GM19372 (cell line): ENCODE results near the gene GADD45A.
A peak's percentile ranks its signal among the peaks of the same experiment; 100 is the strongest.
"Not testable (repeated sequence)": the region's sequence is repeated elsewhere in the genome, so short reads cannot be mapped to it uniquely, and the experiment has no call there.

Source experiments
- ATAC-seq: cut with Tn5 transposase; IDR thresholded peaks from one replicate; pipeline ENCODE4 v1.9.1; 2021; ENCODE audit warnings: mild to moderate bottlenecking, low read depth, moderate library complexity; ENCODE audit not compliant: unreplicated experiment

GADD45A gene

GRCh38 chr1:67685067-67685557 is at the start of gene GADD45A:
GADD45A (plus strand) TSS chr1:67685201; CDS start chr1:67685495, 294 bp downstream.
- peak; percentile 84 for ATAC-seq

GRCh38 chr1:67636146-67636545 is 48.9 kb upstream of the GADD45A start:
- ATAC-seq, result no peak

- no peak for ATAC-seq
Observed at GRCh38 chr1:67639361-67639760, 45.6 kb upstream of the GADD45A start.

- ATAC-seq, result no peak
Observed at GRCh38 chr1:67642629-67643028, 42.4 kb upstream of the GADD45A start.

GRCh38 chr1:67644566-67644965 is 40.4 kb upstream of the GADD45A start:
- ATAC-seq, result no peak

- no peak for ATAC-seq
Observed at GRCh38 chr1:67645495-67646144, 39.4 kb upstream of the GADD45A start.

- ATAC-seq, result no peak
Observed at GRCh38 chr1:67646145-67647035, 38.6 kb upstream of the GADD45A start.

GRCh38 chr1:67647036-67647798 is 37.8 kb upstream of the GADD45A start:
- ATAC-seq, result no peak

- no peak for ATAC-seq
Observed at GRCh38 chr1:67647814-67648358, 37.1 kb upstream of the GADD45A start.

- ATAC-seq, result no peak
Observed at GRCh38 chr1:67648582-67649326, 36.2 kb upstream of the GADD45A start.

GRCh38 chr1:67650061-67650460 is 34.9 kb upstream of the GADD45A start:
- no peak for ATAC-seq

GRCh38 chr1:67651031-67651430 is 34.0 kb upstream of the GADD45A start:
- no peak for ATAC-seq

GRCh38 chr1:67652800-67653199 is 32.2 kb upstream of the GADD45A start:
- no peak for ATAC-seq

GRCh38 chr1:67653304-67653703 is 31.7 kb upstream of the GADD45A start:
- no peak for ATAC-seq

- ATAC-seq, result no peak
Observed at GRCh38 chr1:67655581-67655980, 29.4 kb upstream of the GADD45A start.

GRCh38 chr1:67657152-67657551 is 27.8 kb upstream of the GADD45A start:
- not testable (repeated sequence) for ATAC-seq

- no peak for ATAC-seq
Observed at GRCh38 chr1:67659229-67659628, 25.8 kb upstream of the GADD45A start.

- no peak for ATAC-seq
Observed at GRCh38 chr1:67662884-67663283, 22.1 kb upstream of the GADD45A start.

GRCh38 chr1:67664048-67664447 is 21.0 kb upstream of the GADD45A start:
- ATAC-seq, result no peak

GRCh38 chr1:67665307-67665706 is 19.7 kb upstream of the GADD45A start:
- ATAC-seq, result not testable (repeated sequence)
